Ovary (tissue), 3 donors: ENCODE measurements around the gene KIRREL1.

ENCODE experiments used
- EP300 ChIP-seq: sonication (generic); formaldehyde crosslinking; IDR thresholded peaks from one replicate; pipeline ENCODE4 v1.6.1; 2017; ENCODE audit warnings: antibody characterized with exemption
- POLR2A ChIP-seq: fragments of 450-650 bp; IDR thresholded peaks from one replicate; pipeline ENCODE4 v1.6.1; 2017; ENCODE audit warnings: antibody characterized with exemption, mild to moderate bottlenecking, moderate library complexity
- TF ChIP-seq, protein P1 (sequence below), 3 donors: fragments of 450-650 bp in 2 of 3; fragments of 200-600 bp in 1 of 3; IDR thresholded peaks; one replicate each; pipeline versions ENCODE4 v1.5.1 to v1.8.0; 2016 to 2022; ENCODE audit warnings: antibody characterized with exemption in 3 of 3, mild to moderate bottlenecking in 1 of 3
- donor health status: DM: no; HTN: no; CAD: no.

DNA sequence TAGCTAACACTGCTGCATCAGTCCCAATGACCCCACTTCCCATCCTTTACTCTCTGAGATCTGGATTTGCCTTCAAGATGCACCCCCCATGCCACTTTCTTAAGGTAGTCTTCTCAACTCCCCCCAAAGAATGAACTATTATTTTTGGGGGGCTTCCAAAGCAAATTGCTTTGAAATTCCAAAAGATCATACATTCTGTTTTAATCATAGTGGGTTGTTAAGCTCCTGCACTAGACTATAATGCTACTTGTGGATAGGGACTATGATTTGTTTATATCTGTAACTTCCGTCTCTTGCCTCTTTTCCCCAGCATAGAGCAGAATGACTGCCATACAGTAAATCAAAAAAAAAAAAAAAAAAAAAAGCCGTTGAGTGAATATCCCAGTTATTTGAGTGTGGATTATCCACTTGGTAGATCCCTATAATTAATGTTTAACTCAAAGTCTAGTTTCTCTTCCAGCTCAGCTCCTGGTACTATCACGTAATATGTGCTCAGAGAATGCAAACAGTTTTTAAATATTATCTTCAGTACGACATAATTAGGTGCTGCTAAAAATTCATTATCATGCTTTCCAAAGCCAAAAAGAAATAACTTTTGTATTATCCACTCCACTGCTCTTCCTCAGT, 26.9 kb downstream of the KIRREL1 start:
- TF ChIP-seq POLR2A (no peak), EP300 (no peak)
- TF ChIP-seq, protein P1, sequence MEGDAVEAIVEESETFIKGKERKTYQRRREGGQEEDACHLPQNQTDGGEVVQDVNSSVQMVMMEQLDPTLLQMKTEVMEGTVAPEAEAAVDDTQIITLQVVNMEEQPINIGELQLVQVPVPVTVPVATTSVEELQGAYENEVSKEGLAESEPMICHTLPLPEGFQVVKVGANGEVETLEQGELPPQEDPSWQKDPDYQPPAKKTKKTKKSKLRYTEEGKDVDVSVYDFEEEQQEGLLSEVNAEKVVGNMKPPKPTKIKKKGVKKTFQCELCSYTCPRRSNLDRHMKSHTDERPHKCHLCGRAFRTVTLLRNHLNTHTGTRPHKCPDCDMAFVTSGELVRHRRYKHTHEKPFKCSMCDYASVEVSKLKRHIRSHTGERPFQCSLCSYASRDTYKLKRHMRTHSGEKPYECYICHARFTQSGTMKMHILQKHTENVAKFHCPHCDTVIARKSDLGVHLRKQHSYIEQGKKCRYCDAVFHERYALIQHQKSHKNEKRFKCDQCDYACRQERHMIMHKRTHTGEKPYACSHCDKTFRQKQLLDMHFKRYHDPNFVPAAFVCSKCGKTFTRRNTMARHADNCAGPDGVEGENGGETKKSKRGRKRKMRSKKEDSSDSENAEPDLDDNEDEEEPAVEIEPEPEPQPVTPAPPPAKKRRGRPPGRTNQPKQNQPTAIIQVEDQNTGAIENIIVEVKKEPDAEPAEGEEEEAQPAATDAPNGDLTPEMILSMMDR (IDR thresholded peaks at IDR 0.05), result no peak
